Upper lobe of left lung (tissue), 6 donors: ENCODE data around the gene REC114. TPM values are rescaled to one million over a fixed set of nuclear protein-coding genes. Genes with fewer than 3 reads are reported as not detected.
A peak's percentile ranks its signal among the peaks of the same experiment; 100 is the strongest.

ENCODE experiments used
- ATAC-seq, 2 donors: fragments of 200-7000 bp; cut with Tn5 transposase; one replicate each; pipeline ENCODE4 v1.9.1; 2022; ENCODE audit warnings: mild to moderate bottlenecking in 2 of 2, moderate library complexity in 2 of 2; ENCODE audit not compliant: low FRiP score in 2 of 2
- DNase-seq, 2 donors: peaks; one replicate each; pipeline ENCODE4 v3.0.0-alpha.2; 2019 to 2020
- H3K27ac ChIP-seq, 4 donors: fragments of 200-600 bp; sonication (generic); one replicate each; pipeline ENCODE4 v1.5.1; 2016 to 2019
- H3K27me3 ChIP-seq, 4 donors: fragments of 200-600 bp; sonication (generic); one replicate each; pipeline ENCODE4 v1.5.1; 2017 to 2019
- H3K36me3 ChIP-seq, 4 donors: fragments of 200-600 bp; sonication (generic); one replicate each; pipeline ENCODE4 v1.5.1; 2016 to 2019
- H3K4me1 ChIP-seq, 4 donors: fragments of 200-600 bp; sonication (generic); one replicate each; pipeline ENCODE4 v1.5.1; 2018 to 2019
- H3K4me3 ChIP-seq, 4 donors: fragments of 200-600 bp; sonication (generic); one replicate each; pipeline ENCODE4 v1.5.1; 2017 to 2019; ENCODE audit warnings: mild to moderate bottlenecking in 2 of 4, moderate library complexity in 1 of 4
- H3K9me3 ChIP-seq, 4 donors: fragments of 200-600 bp; sonication (generic); one replicate each; pipeline ENCODE4 v1.5.1; 2018 to 2019
- EP300 ChIP-seq, 4 donors: sonication (generic); formaldehyde crosslinking; IDR thresholded peaks; one replicate each; pipeline ENCODE4 v1.5.1; 2017; ENCODE audit warnings: antibody characterized with exemption in 4 of 4, control low read depth in 2 of 4
- POLR2A ChIP-seq, 4 donors: fragments of 450-650 bp; IDR thresholded peaks; one replicate each; pipeline ENCODE4 v1.5.1; 2016 to 2017; ENCODE audit warnings: antibody characterized with exemption in 4 of 4, mild to moderate bottlenecking in 2 of 4
- POLR2AphosphoS5 ChIP-seq, 2 donors: sonication (generic); formaldehyde crosslinking; IDR thresholded peaks; one replicate each; pipeline ENCODE4 v1.5.1; 2017; ENCODE audit warnings: antibody characterized with exemption in 2 of 2
- WGBS, 2 donors: methylation state at CpG; one replicate each; pipeline ENCODE4 v1.1.5; 2017 to 2018; 5-methylcytosine and 5-hydroxymethylcytosine counted together
- total RNA-seq, 6 donors: library from RNA; depleted of rRNA in 4 of 6; stranded (reverse); fragments of >200 nt in 4 of 6; gene quantifications; one replicate each; pipeline versions ENCODE4 v1.1.0 to v1.2.1, GENCODE V29; 2016 to 2021
- TF ChIP-seq, protein P1 (sequence below), 6 experiments: fragments of 450-650 bp in 4 of 6; fragments of 200-600 bp in 2 of 6; sonication (generic) in 2 of 6; IDR thresholded peaks; one replicate each; pipeline ENCODE4 v1.5.1; 2016 to 2019; ENCODE audit warnings: antibody characterized with exemption in 6 of 6
- donor health status: DM: no; HTN: no; CAD: no; lungs with moderate emphysema.
- donor health status: DM: no; HTN: yes; CAD: no; lungs with severe emphysema.

The REC114 gene
- total RNA-seq, 6 donors from 2014 or later, result not detected

DNA sequence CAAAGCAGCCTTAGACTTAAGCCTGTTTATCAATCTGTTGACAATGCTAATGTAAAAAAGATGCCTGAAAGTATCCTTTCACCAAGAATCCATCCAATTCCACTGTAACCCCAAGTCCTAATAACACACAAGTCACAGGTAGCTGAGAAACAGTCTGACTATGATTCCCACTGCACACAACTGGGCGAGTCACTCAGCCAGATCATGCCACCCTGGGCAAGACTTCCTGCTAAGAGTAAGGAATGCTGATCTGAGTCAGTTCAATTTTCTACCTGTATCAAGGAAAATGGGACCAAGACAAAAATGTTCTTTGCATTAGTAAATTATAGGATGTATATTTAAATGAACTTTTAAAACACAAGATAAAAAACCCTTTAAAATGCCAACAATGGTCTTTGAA lies 157.0 kb downstream of the REC114 start:
- no peak for ATAC-seq
- DNase-seq, result no peak
- WGBS, 2 donors, result 71 to 83% methylated on average over 1 of the region's 1 CpG

DNA sequence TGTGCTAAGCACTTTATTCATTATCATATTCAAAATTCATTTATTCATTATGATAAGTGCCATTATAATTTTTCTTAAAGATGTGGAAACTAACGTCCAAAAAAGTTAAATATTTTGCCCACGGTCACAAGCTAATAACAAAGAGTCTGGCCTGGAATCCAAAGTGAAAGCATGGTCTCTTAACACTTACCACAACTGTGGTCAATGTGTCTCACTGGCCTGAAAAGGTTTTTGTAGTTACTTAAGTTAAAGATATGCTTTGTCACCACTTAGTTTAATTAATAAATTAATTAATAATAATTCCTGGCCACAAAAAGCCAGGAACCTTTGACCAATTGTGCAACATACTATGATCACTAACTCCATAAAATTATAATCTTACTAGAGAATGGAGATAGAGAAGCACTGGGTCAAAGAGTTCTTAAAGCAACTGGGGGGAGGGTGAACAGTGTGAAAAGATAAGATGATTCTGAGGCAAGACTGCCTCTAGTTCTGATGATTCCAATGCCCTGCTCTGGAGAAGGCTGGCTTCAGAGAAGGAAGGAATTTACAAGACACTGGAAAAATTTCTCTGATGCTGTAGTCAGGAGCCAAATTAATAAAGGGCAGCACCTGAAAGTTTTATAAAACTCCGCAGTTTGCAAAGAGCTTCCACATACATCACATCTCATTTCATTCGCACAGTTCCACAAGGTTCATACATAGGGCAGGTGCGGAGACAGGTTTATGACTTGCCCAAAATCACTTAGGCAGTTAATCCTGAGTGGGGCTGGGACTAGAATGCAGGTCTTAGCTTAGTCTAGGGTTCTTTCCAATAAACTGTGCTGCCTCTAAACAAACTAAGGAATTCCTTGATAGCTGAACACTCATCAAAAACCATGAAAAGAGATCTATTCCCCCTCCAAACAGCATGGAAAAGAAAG lies 157.7 kb downstream of the REC114 start:
- no peak for DNase-seq
- Histone ChIP-seq H3K27me3 (no peaks in the 10 kb centered on the region), H3K27ac (peak overlapping the region in 2 of 4 donors; percentile 43 to 45), H3K9me3 (no peaks in the 10 kb centered on the region), H3K36me3 (peaks cover 0 to 4% (median 0%) of the 10 kb centered on the region in 4 donors), H3K4me1 (peaks cover 46 to 77% (median 64%) of the 10 kb centered on the region in 4 donors), H3K4me3 (no peak overlapping the region)
- no peak for ATAC-seq
- TF ChIP-seq POLR2A (IDR thresholded peaks at IDR 0.05) (no peak), POLR2AphosphoS5 (IDR thresholded peaks at IDR 0.05) (no peak), EP300 (IDR thresholded peaks at IDR 0.05) (no peak)
- TF ChIP-seq, protein P1, sequence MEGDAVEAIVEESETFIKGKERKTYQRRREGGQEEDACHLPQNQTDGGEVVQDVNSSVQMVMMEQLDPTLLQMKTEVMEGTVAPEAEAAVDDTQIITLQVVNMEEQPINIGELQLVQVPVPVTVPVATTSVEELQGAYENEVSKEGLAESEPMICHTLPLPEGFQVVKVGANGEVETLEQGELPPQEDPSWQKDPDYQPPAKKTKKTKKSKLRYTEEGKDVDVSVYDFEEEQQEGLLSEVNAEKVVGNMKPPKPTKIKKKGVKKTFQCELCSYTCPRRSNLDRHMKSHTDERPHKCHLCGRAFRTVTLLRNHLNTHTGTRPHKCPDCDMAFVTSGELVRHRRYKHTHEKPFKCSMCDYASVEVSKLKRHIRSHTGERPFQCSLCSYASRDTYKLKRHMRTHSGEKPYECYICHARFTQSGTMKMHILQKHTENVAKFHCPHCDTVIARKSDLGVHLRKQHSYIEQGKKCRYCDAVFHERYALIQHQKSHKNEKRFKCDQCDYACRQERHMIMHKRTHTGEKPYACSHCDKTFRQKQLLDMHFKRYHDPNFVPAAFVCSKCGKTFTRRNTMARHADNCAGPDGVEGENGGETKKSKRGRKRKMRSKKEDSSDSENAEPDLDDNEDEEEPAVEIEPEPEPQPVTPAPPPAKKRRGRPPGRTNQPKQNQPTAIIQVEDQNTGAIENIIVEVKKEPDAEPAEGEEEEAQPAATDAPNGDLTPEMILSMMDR (IDR thresholded peaks at IDR 0.05), result no peak
- WGBS, 2 donors, result 91 to 92% methylated on average over 5 of the region's 5 CpGs

More for the DNA sequence above, 157.0 kb downstream of the REC114 start:
- H3K27me3 ChIP-seq, result no peaks in the 10 kb centered on the region
- TF ChIP-seq, protein P1 (IDR thresholded peaks at IDR 0.05), result no peak
- TF ChIP-seq POLR2AphosphoS5 (IDR thresholded peaks at IDR 0.05), result no peak
- no peak for TF ChIP-seq EP300 (IDR thresholded peaks at IDR 0.05)
- no peak for TF ChIP-seq POLR2A (IDR thresholded peaks at IDR 0.05)
- no peaks in the 10 kb centered on the region for H3K9me3 ChIP-seq
- peak overlapping the region in 1 of 4 donors; percentile 11 for H3K27ac ChIP-seq
- H3K4me1 ChIP-seq, result peaks cover 46 to 80% (median 66%) of the 10 kb centered on the region in 4 donors
- peaks cover 0 to 4% (median 0%) of the 10 kb centered on the region in 4 donors for H3K36me3 ChIP-seq
- H3K4me3 ChIP-seq, result no peak overlapping the region

DNA sequence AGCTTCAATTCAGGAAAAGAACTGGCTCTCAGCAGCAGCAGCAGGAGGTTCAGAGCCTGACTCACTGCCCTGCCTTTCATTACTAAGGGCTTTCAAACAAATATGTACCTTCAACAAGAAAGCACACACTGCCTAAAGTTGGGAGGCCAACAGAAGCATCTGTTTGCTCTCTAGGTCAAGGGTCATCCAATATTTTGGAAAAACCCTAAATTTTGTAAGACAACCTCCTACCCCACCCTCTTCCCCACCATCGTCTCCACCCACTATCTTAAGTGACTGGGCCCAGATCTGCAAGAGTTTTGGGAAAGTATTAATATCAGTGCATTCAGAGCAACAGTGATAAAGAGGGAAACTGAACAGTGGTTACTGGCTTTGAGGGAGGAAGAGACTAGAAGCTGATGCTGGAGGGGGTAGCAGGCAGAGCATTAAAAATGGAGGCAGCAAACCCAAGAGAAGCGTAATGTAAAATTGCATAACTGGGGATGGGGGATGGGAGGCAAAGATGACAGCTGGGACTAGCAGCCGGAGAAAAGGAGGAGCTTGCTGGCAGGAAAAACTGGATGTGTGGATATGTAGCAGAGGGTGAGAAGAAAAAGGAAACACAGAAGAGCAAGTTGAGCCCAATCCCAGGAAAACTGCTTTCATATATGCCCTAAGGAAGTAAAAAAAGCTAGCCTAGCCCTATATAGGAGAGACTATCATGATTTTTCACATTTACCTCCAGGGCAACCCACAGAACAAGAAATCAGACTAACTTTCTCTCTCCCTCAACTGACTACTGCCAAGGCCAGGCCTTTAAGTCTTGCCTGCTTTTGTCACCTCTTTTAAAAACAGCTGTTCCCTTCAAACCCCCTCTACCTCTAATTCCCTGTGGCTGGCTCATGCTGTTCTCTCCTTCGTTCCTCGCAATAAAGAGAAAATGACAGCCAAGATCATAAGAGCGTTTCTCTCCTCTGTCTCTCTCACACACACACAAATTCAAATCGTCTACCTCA lies 158.8 kb downstream of the REC114 start:
- peaks cover 0 to 3% (median 0%) of the 10 kb centered on the region in 4 donors for H3K36me3 ChIP-seq
- no peak for TF ChIP-seq POLR2A (IDR thresholded peaks at IDR 0.05)
- TF ChIP-seq, protein P1 (IDR thresholded peaks at IDR 0.05), result no peak
- TF ChIP-seq POLR2AphosphoS5 (IDR thresholded peaks at IDR 0.05), result no peak
- no peak for TF ChIP-seq EP300 (IDR thresholded peaks at IDR 0.05)
- peaks cover 46 to 75% (median 62%) of the 10 kb centered on the region in 4 donors for H3K4me1 ChIP-seq
- no peak overlapping the region for H3K4me3 ChIP-seq
- WGBS, 2 donors, result 40 to 44% methylated on average over 7 of the region's 7 CpGs
- peak in 1 of 2 donors; percentile 48 for DNase-seq
- H3K27me3 ChIP-seq, result no peaks in the 10 kb centered on the region
- peak; percentile 56 to 60 for ATAC-seq
- no peaks in the 10 kb centered on the region for H3K9me3 ChIP-seq
- H3K27ac ChIP-seq, result peak overlapping the region in 3 of 4 donors; percentile 36 to 45 (median 43)

DNA sequence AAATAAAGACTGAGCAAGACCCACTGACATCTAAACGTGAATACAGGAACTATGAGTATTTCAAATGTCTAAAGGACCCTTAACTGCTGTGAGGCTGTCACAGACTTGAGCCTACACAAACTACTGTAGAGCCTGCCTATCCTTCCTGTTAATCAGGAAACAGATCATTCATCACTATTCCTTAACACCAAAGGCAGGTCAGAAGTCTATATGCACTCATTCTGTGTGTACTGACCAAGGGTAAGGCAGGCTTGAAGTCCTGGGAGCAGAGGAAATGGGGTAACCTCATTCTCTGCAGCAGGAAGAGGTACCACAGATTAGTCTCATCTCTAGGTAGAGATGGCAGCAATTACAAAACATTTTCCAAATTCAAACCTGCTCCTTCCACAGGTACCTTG lies 159.5 kb downstream of the REC114 start:
- 0 to 3% methylated on average over 1 of the region's 1 CpG for WGBS, 2 donors
- no peaks in the 10 kb centered on the region for H3K9me3 ChIP-seq
- no peaks in the 10 kb centered on the region for H3K36me3 ChIP-seq
- TF ChIP-seq POLR2AphosphoS5 (IDR thresholded peaks at IDR 0.05), result no peak
- no peak for TF ChIP-seq POLR2A (IDR thresholded peaks at IDR 0.05)
- H3K27me3 ChIP-seq, result no peaks in the 10 kb centered on the region
- DNase-seq (no peak), ATAC-seq (peak in 1 of 2 donors; percentile 31)
- H3K4me1 ChIP-seq, result peaks cover 49 to 74% (median 63%) of the 10 kb centered on the region in 4 donors
- no peak overlapping the region for H3K4me3 ChIP-seq
- H3K27ac ChIP-seq, result peak overlapping the region in 3 of 4 donors; percentile 36 to 45 (median 43)
